Prostate gland (tissue), 2 donors: ENCODE results near the gene AKT1S1.

Experiments used
- CTCF ChIP-seq, 4 experiments: fragments of 200-600 bp in 2 of 4; fragments of 450-650 bp in 2 of 4; sonication (generic) in 2 of 4; IDR thresholded peaks; 1 replicate in 3 of 4; 2 replicates in 1 of 4; pipeline ENCODE4 v1.5.1; 2016 to 2019; ENCODE audit warnings: antibody characterized with exemption in 4 of 4, mild to moderate bottlenecking in 2 of 4, moderate library complexity in 2 of 4
- POLR2A ChIP-seq: fragments of 450-650 bp; IDR thresholded peaks from one replicate; pipeline ENCODE4 v1.6.1; 2016; ENCODE audit warnings: antibody characterized with exemption, mild to moderate bottlenecking

GRCh38 chr19:49858088-49858985 lies 18.8 kb downstream of the AKT1S1 start:
- TF ChIP-seq CTCF (IDR thresholded peaks at IDR 0.05) = no peak
- no peak for TF ChIP-seq POLR2A
